Fibroblast of the aortic adventitia (primary cell): ENCODE results near the gene GHRHR. TPM values are rescaled to one million over a fixed set of nuclear protein-coding genes. Genes with fewer than 3 reads are reported as not detected.
A peak's percentile ranks its signal among the peaks of the same experiment; 100 is the strongest.

Source experiments
- DNase-seq: peaks from one replicate; pipeline ENCODE4 v3.0.0-alpha.2; 2010; ENCODE audit warnings: low read depth
- H3K4me3 ChIP-seq: 2 replicates; pipeline ENCODE4 v1.5.1; 2011; ENCODE audit warnings: low read depth, mild to moderate bottlenecking, control low read depth, low read length, moderate library complexity
- CTCF ChIP-seq: IDR thresholded peaks from 2 replicates; pipeline ENCODE4 v1.5.1; 2011; ENCODE audit warnings: mild to moderate bottlenecking, low read length, control low read depth, inconsistent platforms; ENCODE audit not compliant: insufficient read depth
- total RNA-seq: library from RNA; depleted of rRNA; stranded (reverse); fragments of >200 nt; gene quantifications from 2 replicates; pipeline ENCODE4 v1.2.3, GENCODE V29; 2012; ENCODE audit warnings: low replicate concordance

The GHRHR gene
- total RNA-seq, 1 donor = not detected

GRCh38 chr7:30980751-30981150 lies 17.0 kb downstream of the GHRHR start:
- no peak overlapping the region for H3K4me3 ChIP-seq
- DNase-seq = no peak
- TF ChIP-seq CTCF = no peak

GRCh38 chr7:30983042-30983913 lies 19.5 kb downstream of the GHRHR start:
- no peak overlapping the region for H3K4me3 ChIP-seq
- peak; percentile 81 for DNase-seq
- peak; percentile 95 for TF ChIP-seq CTCF

DNA sequence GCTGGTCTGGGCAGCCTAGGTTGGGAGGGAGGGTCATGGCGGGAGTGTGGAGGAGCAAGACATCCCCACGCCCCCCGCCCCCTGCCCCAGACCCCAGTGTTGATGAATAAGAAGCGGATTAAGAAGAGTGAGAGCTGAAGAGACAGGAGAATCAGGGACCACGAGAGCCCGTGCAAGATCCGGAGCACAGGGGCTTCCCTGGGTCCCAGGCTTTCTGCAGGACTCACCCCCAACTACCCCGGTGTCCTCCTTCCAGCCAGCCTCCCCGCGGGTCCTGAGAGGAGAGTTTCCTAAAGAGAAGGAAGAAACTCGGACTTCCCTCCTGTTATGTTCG lies 20.1 kb downstream of the GHRHR start:
- no peak overlapping the region for H3K4me3 ChIP-seq
- TF ChIP-seq CTCF = no peak
- no peak for DNase-seq

- no peak overlapping the region for H3K4me3 ChIP-seq
- no peak for TF ChIP-seq CTCF
- DNase-seq = peak; percentile 62
Observed at GRCh38 chr7:30984359-30985107, 20.8 kb downstream of the GHRHR start.

DNA sequence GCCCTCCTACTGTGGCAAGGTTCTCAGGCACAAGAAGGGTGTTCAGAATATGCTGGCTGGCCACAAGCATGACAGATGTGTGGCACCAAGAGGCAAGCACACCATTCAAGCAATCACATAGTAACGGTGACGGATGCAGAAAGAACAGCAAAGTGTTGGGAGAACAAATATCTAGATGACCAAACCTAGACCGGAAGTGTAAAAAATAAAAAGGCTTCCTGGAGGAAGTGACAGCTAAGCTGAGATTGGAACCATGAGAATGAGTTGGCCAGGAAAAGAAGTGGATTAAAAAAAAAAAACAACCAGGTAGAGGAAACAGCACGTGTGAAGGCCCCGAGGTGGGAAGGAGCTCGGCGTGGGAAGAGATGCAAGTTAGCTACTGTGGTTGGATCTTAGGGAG lies 22.0 kb downstream of the GHRHR start:
- H3K4me3 ChIP-seq = no peak overlapping the region

DNA sequence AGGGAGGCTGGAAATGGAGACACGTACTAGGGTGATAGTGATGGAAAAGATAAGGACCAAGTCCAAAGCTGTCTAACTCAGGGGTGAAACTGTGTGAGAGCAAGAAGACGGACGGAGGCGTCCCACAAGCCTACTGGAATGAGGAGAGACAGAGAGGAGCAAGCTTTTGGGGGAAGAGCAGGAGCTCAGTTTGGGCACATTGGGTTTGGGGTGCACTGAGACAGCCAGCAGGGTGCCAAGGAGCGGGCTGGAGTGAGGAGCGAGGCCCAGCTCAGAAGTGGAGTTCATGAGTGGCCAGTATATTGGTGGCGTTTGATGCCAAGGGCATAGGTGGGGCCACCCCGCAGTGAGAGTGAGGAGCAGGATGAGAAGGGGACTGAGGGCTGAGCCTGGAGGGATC lies 22.6 kb downstream of the GHRHR start:
- H3K4me3 ChIP-seq = no peak overlapping the region
- no peak for DNase-seq
- no peak for TF ChIP-seq CTCF

More for the DNA sequence above, 22.0 kb downstream of the GHRHR start:
- no peak for DNase-seq
- TF ChIP-seq CTCF = no peak
